ENCODE measurements around the gene CEMIP2.

CEMIP2 gene

DNA sequence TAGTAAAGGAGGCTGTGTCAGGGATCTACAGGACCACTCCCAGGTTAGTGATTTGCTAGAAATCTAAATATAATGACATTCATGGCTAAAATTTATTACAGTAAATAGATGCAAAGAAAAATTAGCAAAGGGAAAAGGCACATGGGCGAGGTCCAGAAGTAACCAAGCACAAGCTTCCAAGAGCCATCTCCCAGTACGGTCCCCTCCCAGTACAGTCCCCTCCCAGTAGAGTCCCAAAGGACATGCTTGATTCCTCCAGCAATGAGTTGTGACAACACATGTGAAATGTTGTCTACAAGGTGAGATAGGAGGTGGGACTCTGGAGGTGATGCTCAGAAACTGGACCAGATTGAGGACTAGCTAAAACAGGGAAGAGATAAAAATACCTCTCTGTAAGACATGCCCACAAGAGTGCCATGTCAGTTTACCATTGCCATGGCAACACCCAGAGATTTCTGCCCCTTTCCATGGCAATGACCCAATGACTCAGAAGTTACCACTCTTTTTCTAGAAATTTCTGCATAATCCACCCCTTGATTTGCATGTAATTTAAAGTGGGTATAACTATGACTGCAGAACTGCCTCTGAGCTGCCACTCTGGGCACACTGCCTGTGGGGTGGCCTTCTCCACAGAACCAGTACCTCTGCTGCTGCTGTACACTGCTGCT, 27.9 kb upstream of the CEMIP2 start:
- Histone ChIP-seq H3K27ac (ENCODE audit: low read length) (no peak overlapping the region), H3K4me1 (ENCODE audit: control insufficient read depth, insufficient read depth, low read length) (no peaks in the 10 kb centered on the region), H3K9me3 (ENCODE audit: control insufficient read depth in 2 of 2, low read length in 2 of 2) (no peaks in the 10 kb centered on the region), H3K4me3 (ENCODE audit: low read length in 2 of 2) (no peak overlapping the region), H3K36me3 (ENCODE audit: control insufficient read depth in 2 of 2, insufficient read depth in 2 of 2, low read length in 2 of 2) (no peaks in the 10 kb centered on the region), H3K27me3 (ENCODE audit: control insufficient read depth in 1 of 2, insufficient read depth in 2 of 2, low read length in 2 of 2) (no peaks in the 10 kb centered on the region), H3K9ac (ENCODE audit: low read length in 2 of 2) (no peak overlapping the region)

DNA sequence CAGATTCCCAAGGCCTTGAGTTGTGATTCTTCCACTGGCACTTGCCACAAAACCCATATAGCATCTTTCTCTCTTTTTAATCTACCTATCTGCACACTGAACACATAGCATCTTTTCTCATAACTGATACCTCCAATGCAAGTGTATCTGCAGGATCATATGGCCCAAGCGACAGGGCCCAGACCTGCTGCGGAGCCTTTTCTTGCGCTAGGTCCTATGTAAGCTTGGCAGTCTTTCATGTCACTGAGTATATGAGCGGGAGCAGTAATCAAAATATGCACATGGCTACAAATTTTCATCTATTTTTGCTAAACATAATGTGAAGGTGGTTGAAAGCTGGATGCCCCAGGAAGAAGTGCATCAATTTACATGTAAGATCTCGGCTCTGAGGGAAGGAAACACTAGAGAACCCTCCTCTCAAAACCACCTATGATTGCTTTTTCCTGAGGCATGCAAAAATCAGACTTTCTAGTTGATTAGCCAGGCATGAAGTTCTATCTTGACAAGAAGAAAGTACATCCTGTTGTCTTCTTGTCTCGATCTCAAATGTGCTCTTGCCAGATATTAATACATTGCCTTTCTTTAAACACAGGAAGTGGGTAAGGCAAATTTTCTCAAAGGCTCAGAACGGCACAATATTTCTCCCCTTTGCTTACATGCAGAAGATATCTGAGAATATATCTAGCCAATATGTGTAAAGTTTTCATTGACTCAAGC, 26.9 kb upstream of the CEMIP2 start:
- H3K9ac ChIP-seq (ENCODE audit: low read length in 2 of 2): no peak overlapping the region
- H3K4me3 ChIP-seq (ENCODE audit: low read length in 2 of 2): no peak overlapping the region
- no peak overlapping the region for H3K27ac ChIP-seq (ENCODE audit: low read length)
- H3K27me3 ChIP-seq (ENCODE audit: control insufficient read depth in 1 of 2, insufficient read depth in 2 of 2, low read length in 2 of 2): no peaks in the 10 kb centered on the region
- no peaks in the 10 kb centered on the region for H3K4me1 ChIP-seq (ENCODE audit: control insufficient read depth, insufficient read depth, low read length)
- no peaks in the 10 kb centered on the region for H3K36me3 ChIP-seq (ENCODE audit: control insufficient read depth in 2 of 2, insufficient read depth in 2 of 2, low read length in 2 of 2)
- no peaks in the 10 kb centered on the region for H3K9me3 ChIP-seq (ENCODE audit: control insufficient read depth in 2 of 2, low read length in 2 of 2)

DNA sequence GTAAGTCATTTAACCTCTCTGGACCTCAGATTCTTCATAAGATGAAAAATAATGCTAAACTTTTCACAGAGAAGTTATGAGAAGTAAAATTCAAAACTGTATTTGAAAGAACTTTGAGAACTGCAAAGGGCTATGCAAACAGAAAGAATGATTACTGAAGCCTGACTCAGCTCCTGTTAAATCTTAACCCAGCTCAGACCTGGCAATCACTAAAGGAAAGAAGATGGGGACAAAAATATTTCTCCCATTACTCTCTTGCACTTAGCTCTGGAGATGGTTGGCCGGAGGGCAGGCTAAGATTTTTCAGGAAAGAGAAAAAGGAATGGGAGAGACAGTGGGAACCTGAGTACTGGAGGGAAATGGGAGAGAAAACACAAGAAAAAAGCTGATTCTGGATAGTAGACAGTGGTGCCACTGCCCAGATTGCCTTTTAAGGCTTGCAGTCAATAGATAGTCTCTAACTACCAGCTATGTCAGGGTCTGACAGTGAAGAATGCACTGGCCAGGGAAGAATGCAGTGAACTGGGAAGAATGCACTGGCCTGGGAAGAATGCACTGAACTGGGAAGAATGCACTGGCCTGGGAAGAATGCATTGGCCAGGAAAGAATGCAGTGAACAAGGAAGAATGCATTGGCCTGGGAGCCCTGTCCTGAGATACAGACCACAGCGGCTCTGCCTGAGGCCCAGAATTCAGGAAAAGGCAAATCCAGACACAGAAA, 25.2 kb upstream of the CEMIP2 start:
- Histone ChIP-seq H3K9ac (ENCODE audit: low read length in 2 of 2) (no peak overlapping the region), H3K27ac (ENCODE audit: low read length) (no peak overlapping the region), H3K27me3 (ENCODE audit: control insufficient read depth in 1 of 2, insufficient read depth in 2 of 2, low read length in 2 of 2) (no peaks in the 10 kb centered on the region), H3K9me3 (ENCODE audit: control insufficient read depth in 2 of 2, low read length in 2 of 2) (no peaks in the 10 kb centered on the region), H3K4me1 (ENCODE audit: control insufficient read depth, insufficient read depth, low read length) (no peaks in the 10 kb centered on the region), H3K4me3 (ENCODE audit: low read length in 2 of 2) (no peak overlapping the region), H3K36me3 (ENCODE audit: control insufficient read depth in 2 of 2, insufficient read depth in 2 of 2, low read length in 2 of 2) (no peaks in the 10 kb centered on the region)

DNA sequence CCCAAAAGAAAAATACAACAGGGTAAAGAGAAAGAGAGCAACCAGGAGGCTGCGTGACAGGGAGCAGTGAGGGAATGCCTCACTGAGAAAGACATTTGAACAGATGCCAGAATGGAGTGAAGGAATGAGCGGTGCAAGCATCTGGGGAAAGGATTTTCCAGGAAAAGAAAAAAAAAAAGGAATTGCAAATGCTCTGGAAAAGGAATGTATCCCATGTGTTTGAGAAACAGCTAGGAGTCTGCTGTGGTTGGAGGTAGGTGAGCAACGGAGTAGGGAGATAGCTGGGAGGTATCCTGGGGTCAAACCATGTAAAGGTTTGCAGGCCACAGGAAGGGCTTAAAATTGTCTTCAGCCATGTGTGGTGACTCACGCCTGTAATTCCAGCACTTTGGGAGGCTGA, 23.6 kb upstream of the CEMIP2 start:
- H3K27me3 ChIP-seq (ENCODE audit: control insufficient read depth in 1 of 2, insufficient read depth in 2 of 2, low read length in 2 of 2): no peaks in the 10 kb centered on the region
- no peak overlapping the region for H3K4me3 ChIP-seq (ENCODE audit: low read length in 2 of 2)
- H3K36me3 ChIP-seq (ENCODE audit: control insufficient read depth in 2 of 2, insufficient read depth in 2 of 2, low read length in 2 of 2): no peaks in the 10 kb centered on the region
- H3K9me3 ChIP-seq (ENCODE audit: control insufficient read depth in 2 of 2, low read length in 2 of 2): no peaks in the 10 kb centered on the region
- no peaks in the 10 kb centered on the region for H3K4me1 ChIP-seq (ENCODE audit: control insufficient read depth, insufficient read depth, low read length)
- no peak overlapping the region for H3K27ac ChIP-seq (ENCODE audit: low read length)
- H3K9ac ChIP-seq (ENCODE audit: low read length in 2 of 2): no peak overlapping the region

DNA sequence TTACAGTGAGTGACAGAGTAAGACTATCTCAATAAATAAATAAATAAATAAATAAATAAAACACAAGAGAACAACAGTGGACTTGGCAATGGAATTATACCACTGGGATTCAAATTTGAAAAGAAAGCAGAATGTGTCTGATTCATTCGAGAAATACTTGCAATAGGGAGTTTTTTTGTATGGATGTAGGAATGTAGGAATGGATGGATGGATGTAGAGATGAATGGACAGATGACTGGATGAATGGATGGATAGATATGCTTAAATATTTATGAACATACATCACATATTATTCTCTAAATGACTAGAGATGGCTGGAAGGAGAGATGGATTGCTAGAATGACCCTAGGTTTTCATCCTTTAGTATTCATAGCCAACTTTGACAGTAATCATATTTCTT, 22.0 kb upstream of the CEMIP2 start:
- Histone ChIP-seq H3K4me3 (ENCODE audit: low read length in 2 of 2) (no peak overlapping the region), H3K9ac (ENCODE audit: low read length in 2 of 2) (no peak overlapping the region), H3K9me3 (ENCODE audit: control insufficient read depth in 2 of 2, low read length in 2 of 2) (no peaks in the 10 kb centered on the region), H3K4me1 (ENCODE audit: control insufficient read depth, insufficient read depth, low read length) (no peaks in the 10 kb centered on the region), H3K27ac (ENCODE audit: low read length) (no peak overlapping the region), H3K27me3 (ENCODE audit: control insufficient read depth in 1 of 2, insufficient read depth in 2 of 2, low read length in 2 of 2) (no peaks in the 10 kb centered on the region), H3K36me3 (ENCODE audit: control insufficient read depth in 2 of 2, insufficient read depth in 2 of 2, low read length in 2 of 2) (no peaks in the 10 kb centered on the region)

DNA sequence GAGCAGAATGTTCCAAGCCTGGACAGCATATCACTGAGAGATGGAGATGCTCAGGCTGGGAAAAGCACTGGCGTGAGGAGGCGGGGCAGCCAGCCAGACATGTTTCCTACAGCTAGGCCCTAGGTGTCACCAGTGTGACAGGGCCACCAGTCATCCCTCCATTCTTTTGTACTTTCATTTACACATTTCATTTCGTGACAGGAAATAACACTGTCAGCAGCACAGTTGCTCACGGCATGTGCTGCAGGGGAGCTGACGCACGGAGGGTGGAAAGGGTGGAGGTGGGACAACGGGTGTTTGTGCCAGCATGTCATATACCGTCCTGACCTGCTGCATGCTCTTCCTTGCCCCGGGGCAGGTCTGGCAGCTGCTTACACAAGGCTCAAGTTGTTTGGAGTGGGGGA, 14.8 kb upstream of the CEMIP2 start:
- Histone ChIP-seq H3K9ac (ENCODE audit: low read length in 2 of 2) (no peak overlapping the region), H3K27ac (ENCODE audit: low read length) (no peak overlapping the region), H3K4me3 (ENCODE audit: low read length in 2 of 2) (no peak overlapping the region), H3K27me3 (ENCODE audit: control insufficient read depth in 1 of 2, insufficient read depth in 2 of 2, low read length in 2 of 2) (no peaks in the 10 kb centered on the region), H3K36me3 (ENCODE audit: control insufficient read depth in 2 of 2, insufficient read depth in 2 of 2, low read length in 2 of 2) (no peaks in the 10 kb centered on the region), H3K4me1 (ENCODE audit: control insufficient read depth, insufficient read depth, low read length) (no peaks in the 10 kb centered on the region), H3K9me3 (ENCODE audit: control insufficient read depth in 2 of 2, low read length in 2 of 2) (no peaks in the 10 kb centered on the region)

DNA sequence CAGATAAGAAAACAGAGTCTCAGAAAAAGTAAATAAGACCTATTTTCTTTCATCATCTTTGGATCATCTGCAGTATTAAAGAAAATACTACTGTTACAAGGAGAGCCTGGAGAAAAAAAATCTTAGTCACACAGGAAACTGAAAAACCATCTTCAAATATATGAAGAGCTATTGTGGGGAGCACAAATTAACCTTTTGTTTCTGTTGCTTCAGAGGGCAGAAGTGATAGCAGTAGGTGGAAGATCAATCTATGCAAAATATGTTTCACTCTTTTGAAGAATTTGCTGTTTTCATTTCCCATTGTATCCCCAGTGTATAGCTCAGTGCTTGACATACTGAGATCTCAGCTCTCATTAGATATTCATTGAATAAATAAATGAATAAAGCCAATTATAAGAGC, 13.1 kb upstream of the CEMIP2 start:
- H3K36me3 ChIP-seq (ENCODE audit: control insufficient read depth in 2 of 2, insufficient read depth in 2 of 2, low read length in 2 of 2): no peaks in the 10 kb centered on the region
- H3K27me3 ChIP-seq (ENCODE audit: control insufficient read depth in 1 of 2, insufficient read depth in 2 of 2, low read length in 2 of 2): no peaks in the 10 kb centered on the region
- no peak overlapping the region for H3K27ac ChIP-seq (ENCODE audit: low read length)
- H3K9ac ChIP-seq (ENCODE audit: low read length in 2 of 2): no peak overlapping the region
- H3K4me1 ChIP-seq (ENCODE audit: control insufficient read depth, insufficient read depth, low read length): no peaks in the 10 kb centered on the region
- H3K4me3 ChIP-seq (ENCODE audit: low read length in 2 of 2): no peak overlapping the region
- H3K9me3 ChIP-seq (ENCODE audit: control insufficient read depth in 2 of 2, low read length in 2 of 2): no peaks in the 10 kb centered on the region

DNA sequence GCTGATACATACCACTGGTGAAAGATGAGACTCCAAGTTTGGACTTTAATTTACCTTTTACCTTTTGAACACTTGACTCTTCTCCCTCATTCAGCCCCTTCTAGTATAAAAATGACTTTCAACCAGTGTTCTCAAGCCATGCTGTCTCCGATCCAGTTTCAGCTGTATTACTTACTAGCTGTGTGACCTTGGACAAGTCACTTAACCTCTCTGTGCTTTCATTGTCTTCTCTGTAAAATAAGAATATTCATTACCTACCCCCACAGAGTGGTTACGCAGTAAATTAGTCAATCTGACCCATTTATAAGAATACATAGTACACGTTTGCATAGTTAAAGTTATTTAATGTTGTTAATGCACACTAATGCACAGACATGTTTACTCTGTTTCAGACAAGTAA, 12.6 kb upstream of the CEMIP2 start:
- H3K9ac ChIP-seq (ENCODE audit: low read length in 2 of 2): no peak overlapping the region
- no peak overlapping the region for H3K4me3 ChIP-seq (ENCODE audit: low read length in 2 of 2)
- no peaks in the 10 kb centered on the region for H3K27me3 ChIP-seq (ENCODE audit: control insufficient read depth in 1 of 2, insufficient read depth in 2 of 2, low read length in 2 of 2)
- H3K36me3 ChIP-seq (ENCODE audit: control insufficient read depth in 2 of 2, insufficient read depth in 2 of 2, low read length in 2 of 2): no peaks in the 10 kb centered on the region
- H3K9me3 ChIP-seq (ENCODE audit: control insufficient read depth in 2 of 2, low read length in 2 of 2): no peaks in the 10 kb centered on the region
- no peak overlapping the region for H3K27ac ChIP-seq (ENCODE audit: low read length)
- H3K4me1 ChIP-seq (ENCODE audit: control insufficient read depth, insufficient read depth, low read length): no peaks in the 10 kb centered on the region

DNA sequence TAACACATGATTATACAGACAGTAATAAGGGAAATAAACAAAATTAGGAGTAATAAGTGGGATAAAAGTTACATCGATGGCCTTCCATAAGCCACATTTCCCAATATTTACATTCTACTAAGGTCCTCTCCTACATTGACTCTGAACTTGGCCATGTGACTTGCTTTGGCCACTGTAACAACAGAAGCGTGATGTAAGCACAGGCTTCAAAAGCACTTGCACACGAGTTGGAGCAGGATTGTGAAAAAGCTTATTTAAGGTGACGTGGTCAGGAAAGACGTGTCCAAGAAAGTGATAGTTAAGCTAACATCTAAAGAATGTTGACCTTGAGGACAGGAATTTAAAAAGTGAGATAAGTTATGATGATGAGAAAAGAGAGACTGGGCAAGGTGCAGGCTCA, 9.8 kb upstream of the CEMIP2 start:
- no peaks in the 10 kb centered on the region for H3K36me3 ChIP-seq (ENCODE audit: control insufficient read depth in 2 of 2, insufficient read depth in 2 of 2, low read length in 2 of 2)
- H3K27me3 ChIP-seq (ENCODE audit: control insufficient read depth in 1 of 2, insufficient read depth in 2 of 2, low read length in 2 of 2): no peaks in the 10 kb centered on the region
- H3K9ac ChIP-seq (ENCODE audit: low read length in 2 of 2): no peak overlapping the region

DNA sequence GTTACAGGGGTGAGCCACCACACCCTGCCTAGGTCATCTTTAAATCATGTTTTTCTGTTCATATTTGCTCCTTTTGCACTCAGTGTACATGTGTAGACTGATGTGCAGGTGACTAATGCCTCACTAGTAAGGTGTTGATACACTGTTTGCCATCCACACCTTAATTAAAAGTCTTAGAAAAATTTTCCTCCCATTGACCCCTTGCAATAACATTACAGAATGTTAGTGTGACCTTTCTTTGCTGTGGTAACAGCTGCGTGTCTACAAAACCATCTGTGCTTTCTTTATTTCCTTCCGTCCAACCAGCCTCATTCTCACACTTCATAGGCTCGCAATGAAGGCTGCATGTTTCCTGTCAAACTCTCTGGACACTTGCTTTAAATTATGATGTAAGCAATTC, 6.6 kb upstream of the CEMIP2 start:
- no peak overlapping the region for H3K4me3 ChIP-seq (ENCODE audit: low read length in 2 of 2)
- H3K9me3 ChIP-seq (ENCODE audit: control insufficient read depth in 2 of 2, low read length in 2 of 2): no peaks in the 10 kb centered on the region
- H3K4me1 ChIP-seq (ENCODE audit: control insufficient read depth, insufficient read depth, low read length): no peaks in the 10 kb centered on the region
- H3K27me3 ChIP-seq (ENCODE audit: control insufficient read depth in 1 of 2, insufficient read depth in 2 of 2, low read length in 2 of 2): no peaks in the 10 kb centered on the region
- no peak overlapping the region for H3K9ac ChIP-seq (ENCODE audit: low read length in 2 of 2)
- no peaks in the 10 kb centered on the region for H3K36me3 ChIP-seq (ENCODE audit: control insufficient read depth in 2 of 2, insufficient read depth in 2 of 2, low read length in 2 of 2)
- no peak overlapping the region for H3K27ac ChIP-seq (ENCODE audit: low read length)

More for the DNA sequence above, 9.8 kb upstream of the CEMIP2 start:
- no peaks in the 10 kb centered on the region for H3K9me3 ChIP-seq (ENCODE audit: control insufficient read depth in 2 of 2, low read length in 2 of 2)
- H3K4me3 ChIP-seq (ENCODE audit: low read length in 2 of 2): no peak overlapping the region
- H3K27ac ChIP-seq (ENCODE audit: low read length): no peak overlapping the region
- H3K4me1 ChIP-seq (ENCODE audit: control insufficient read depth, insufficient read depth, low read length): no peaks in the 10 kb centered on the region

DNA sequence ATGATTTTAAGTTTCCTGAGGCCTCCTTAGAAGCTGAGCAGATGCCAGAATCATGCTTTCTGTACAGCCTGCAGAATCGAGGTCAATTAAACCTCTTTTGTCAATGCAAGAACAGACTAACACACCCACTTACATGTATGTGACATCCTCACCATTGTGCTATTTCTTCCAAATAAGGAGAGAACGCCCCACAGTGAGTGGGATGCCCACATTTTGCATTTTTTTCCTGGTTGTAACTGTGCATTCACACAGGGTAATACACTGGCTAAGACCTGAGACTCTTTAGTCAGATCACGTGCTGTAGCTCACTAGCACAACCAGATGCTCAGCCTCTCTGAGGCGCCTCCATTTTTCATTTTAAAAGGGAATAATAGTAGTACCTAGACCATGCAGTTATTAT, 4.4 kb upstream of the CEMIP2 start:
- Histone ChIP-seq H3K36me3 (ENCODE audit: control insufficient read depth in 2 of 2, insufficient read depth in 2 of 2, low read length in 2 of 2) (no peaks in the 10 kb centered on the region), H3K9me3 (ENCODE audit: control insufficient read depth in 2 of 2, low read length in 2 of 2) (no peaks in the 10 kb centered on the region), H3K4me1 (ENCODE audit: control insufficient read depth, insufficient read depth, low read length) (peaks cover 9% of the 10 kb centered on the region), H3K27me3 (ENCODE audit: control insufficient read depth in 1 of 2, insufficient read depth in 2 of 2, low read length in 2 of 2) (no peaks in the 10 kb centered on the region), H3K9ac (ENCODE audit: low read length in 2 of 2) (no peak overlapping the region), H3K4me3 (ENCODE audit: low read length in 2 of 2) (no peak overlapping the region), H3K27ac (ENCODE audit: low read length) (no peak overlapping the region)
